Endothelial cell of umbilical vein (primary cell): Measurements from ENCODE around the gene NSUN7. TPM values are rescaled to one million over a fixed set of nuclear protein-coding genes. Genes with fewer than 3 reads are reported as not detected.

ENCODE experiments used
- BruUV-seq: library from RNA; stranded (reverse); fragments of 400-500 nt; replicated peaks from 2 replicates; lab custom pipeline; 2021; lab: Mats Ljungman, UMichigan
- CTCF ChIA-PET: fragments of 300-600, 350-600 bp; sonication (Branson Sonifier 250); formaldehyde crosslinking; loops from one replicate; lab custom pipeline; 2021; ENCODE audit warnings: antibody characterized with exemption, inconsistent platforms; lab: Charles Lee
- POLR2A ChIA-PET: fragments of 300-600, 350-600 bp; sonication (Branson Sonifier 250); formaldehyde crosslinking; loops from one replicate; lab custom pipeline; 2021; ENCODE audit warnings: antibody characterized with exemption, inconsistent platforms; lab: Charles Lee
- DNase-seq: peaks from one replicate; pipeline ENCODE4 v3.0.0-alpha.2; 2011; ENCODE audit warnings: low read depth, low spot score
- FAIRE-seq: peaks from 2 replicates; lab custom pipeline; 2011; peaks lifted over from hg19 to GRCh38; lab: Jason Lieb, UNC
- H2AFZ ChIP-seq: 2 replicates; pipeline ENCODE4 v1.6.0; 2012; ENCODE audit warnings: low read depth, low read length, control low read depth, inconsistent platforms
- H3K27ac ChIP-seq: 2 replicates; pipeline ENCODE4 v1.5.1; 2011; ENCODE audit warnings: low read depth, mild to moderate bottlenecking, control low read depth, low read length, moderate library complexity; ENCODE audit not compliant: insufficient read depth
- H3K27me3 ChIP-seq, 2 experiments: 2 replicates each; pipeline versions ENCODE4 v1.6.0 to v1.6.1; 2011; ENCODE audit warnings: low read length in 2 of 2, mixed read lengths in 1 of 2; ENCODE audit not compliant: control insufficient read depth in 2 of 2, insufficient read depth in 2 of 2
- H3K36me3 ChIP-seq, 2 experiments: 2 replicates in 1 of 2; 3 replicates in 1 of 2; pipeline ENCODE4 v1.5.1; 2011; ENCODE audit warnings: low read length in 2 of 2, mild to moderate bottlenecking in 1 of 2, moderate library complexity in 1 of 2; ENCODE audit not compliant: control insufficient read depth in 2 of 2, insufficient read depth in 2 of 2; ENCODE audit errors: extremely low read depth in 1 of 2
- H3K4me1 ChIP-seq: 3 replicates; pipeline ENCODE4 v1.5.1; 2011; ENCODE audit warnings: mild to moderate bottlenecking, low read length; ENCODE audit not compliant: control insufficient read depth, insufficient read depth; ENCODE audit errors: extremely low read depth
- H3K4me2 ChIP-seq: 2 replicates; pipeline ENCODE4 v1.6.1; 2011; ENCODE audit warnings: low read length, control low read depth, mixed read lengths; ENCODE audit not compliant: insufficient read depth
- H3K4me3 ChIP-seq, 3 experiments: fragments of 200-600 bp in 1 of 3; sonication (generic), shearing (Covaris generic) in 1 of 3; replicated peaks in 1 of 3; 2 replicates each; pipeline ENCODE4 v1.5.1; 2011 to 2016; ENCODE audit warnings: control low read depth in 3 of 3, low read length in 3 of 3, mild to moderate bottlenecking in 2 of 3, inconsistent platforms in 1 of 3, low read depth in 1 of 3, moderate library complexity in 1 of 3; ENCODE audit not compliant: insufficient read depth in 1 of 3
- H3K79me2 ChIP-seq: 2 replicates; pipeline ENCODE4 v1.6.0; 2012; ENCODE audit warnings: low read length, inconsistent platforms; ENCODE audit not compliant: control insufficient read depth, insufficient read depth
- H3K9ac ChIP-seq: replicated peaks from 2 replicates; pipeline ENCODE3; 2011; ENCODE audit warnings: low read length, control low read depth; ENCODE audit not compliant: insufficient read depth; ENCODE audit errors: extremely low read depth
- H3K9me1 ChIP-seq: replicated peaks from 3 replicates; pipeline ENCODE4 v1.6.0; 2011; ENCODE audit warnings: mild to moderate bottlenecking, low read length; ENCODE audit not compliant: control insufficient read depth, insufficient read depth; ENCODE audit errors: extremely low read depth
- H3K9me3 ChIP-seq: replicated peaks from 2 replicates; pipeline ENCODE4 v1.5.1; 2012; ENCODE audit warnings: low read length, inconsistent platforms; ENCODE audit not compliant: control insufficient read depth, insufficient read depth
- H4K20me1 ChIP-seq: replicated peaks from 2 replicates; pipeline ENCODE3; 2011; ENCODE audit warnings: mild to moderate bottlenecking, low read length; ENCODE audit not compliant: control insufficient read depth, insufficient read depth; ENCODE audit errors: extremely low read depth
- CTCF ChIP-seq, 2 donors: IDR thresholded peaks; 1 replicate in 1 of 2; 2 replicates in 1 of 2; pipeline ENCODE4 v1.5.1; 2011; ENCODE audit warnings: low read length in 2 of 2, mild to moderate bottlenecking in 2 of 2, moderate library complexity in 2 of 2, control low read depth in 1 of 2, inconsistent platforms in 1 of 2, low read depth in 1 of 2; ENCODE audit not compliant: insufficient read depth in 1 of 2; ENCODE audit errors: extremely low read depth in 1 of 2
- EZH2 ChIP-seq: IDR thresholded peaks from 2 replicates; pipeline ENCODE4 v1.6.1; 2012; ENCODE audit warnings: borderline replicate concordance, low read depth, mild to moderate bottlenecking, moderate library complexity, low read length, inconsistent platforms; ENCODE audit not compliant: severe bottlenecking
- FOS ChIP-seq: IDR thresholded peaks from 2 replicates; pipeline ENCODE4 v1.6.1; 2011; ENCODE audit warnings: mild to moderate bottlenecking, low read length, moderate library complexity, borderline replicate concordance; ENCODE audit not compliant: insufficient read depth
- GATA2 ChIP-seq: IDR thresholded peaks from 2 replicates; pipeline ENCODE4 v1.7.0; 2011; ENCODE audit warnings: low read depth, mild to moderate bottlenecking, moderate library complexity, mixed read lengths, low read length; ENCODE audit not compliant: insufficient read length, insufficient read depth
- JUN ChIP-seq: IDR thresholded peaks from 2 replicates; pipeline ENCODE4 v1.6.1; 2011; ENCODE audit warnings: borderline replicate concordance, low read depth; ENCODE audit not compliant: insufficient read length, insufficient read depth
- MYC ChIP-seq: IDR thresholded peaks from one replicate; pipeline ENCODE4 v1.6.1; 2011; ENCODE audit warnings: mild to moderate bottlenecking, low read depth, low read length
- POLR2A ChIP-seq: IDR thresholded peaks from 2 replicates; pipeline ENCODE4 v1.6.1; 2012; ENCODE audit warnings: low read depth, mild to moderate bottlenecking, control low read depth, low read length
- POLR2AphosphoS5 ChIP-seq: IDR thresholded peaks from 2 replicates; pipeline ENCODE4 v1.6.1; 2012; ENCODE audit warnings: low read depth, mild to moderate bottlenecking, control low read depth, low read length, moderate library complexity; ENCODE audit not compliant: insufficient read depth
- dilution Hi-C: fragments of 300-500 bp; cut with MboI; formaldehyde crosslinking; loops from one replicate; pipeline ENCODE4 v1.15.0; 2019; ENCODE audit warnings: low sequenced_read_pairs; ENCODE audit not compliant: extremely low pct_ligation_motif_present
- intact Hi-C: fragments of 100-400 bp; cut with micrococcal nuclease; formaldehyde crosslinking; loops from one replicate; pipeline ENCODE4 v1.10.0; 2022
- polyA plus RNA-seq, 4 experiments: library from polyadenylated mRNA; depleted of rRNA in 3 of 4; stranded (reverse) in 3 of 4; unstranded in 1 of 4; fragments of >200 nt; gene quantifications; 2 replicates each; pipeline versions ENCODE4 v1.2.1 to v1.2.3, GENCODE V29; 2011 to 2012; ENCODE audit warnings: missing spikeins in 1 of 4
- total RNA-seq: library from RNA; stranded (reverse); gene quantifications from 2 replicates; pipeline ENCODE4 v1.2.3, GENCODE V29; 2021
- TF ChIP-seq, protein P1 (sequence below): IDR thresholded peaks from 2 replicates; pipeline ENCODE4 v1.6.1; 2011; ENCODE audit not compliant: insufficient read depth, insufficient read length

The NSUN7 gene
- total and polyA plus RNA-seq, 2 donors (not counting 3 experiments of a cell fraction or from before 2014, with no cell fraction given) = 0.03 to 0.20 TPM

DNA sequence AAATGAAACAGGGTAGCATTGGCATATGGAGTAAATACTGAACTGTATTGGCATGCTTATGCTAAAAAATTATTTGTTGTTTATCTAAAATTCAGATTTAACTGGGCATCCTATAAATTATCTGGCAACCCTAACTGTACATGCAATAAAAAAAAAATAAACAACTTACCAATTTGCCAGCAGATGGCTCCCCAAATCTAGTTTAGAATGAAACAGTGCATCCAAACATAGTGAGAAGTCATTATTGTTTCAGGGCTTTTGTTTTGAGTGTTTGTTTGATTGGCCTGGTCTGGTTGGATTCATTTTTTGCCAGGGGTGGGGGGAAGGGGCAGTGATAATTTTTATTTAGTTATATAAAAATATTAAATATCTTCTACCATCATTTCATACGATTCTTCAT, 12.8 kb upstream of the NSUN7 start:
- Histone ChIP-seq H4K20me1 (no peaks in the 10 kb centered on the region), H3K4me2 (no peak overlapping the region), H3K27ac (no peak overlapping the region), H2AFZ (no peak overlapping the region), H3K9me1 (no peaks in the 10 kb centered on the region), H3K27me3 (peaks cover 0 to 4% of the 10 kb centered on the region in 2 experiments), H3K36me3 (no peaks in the 10 kb centered on the region), H3K4me3 (no peak overlapping the region), H3K4me1 (no peaks in the 10 kb centered on the region), H3K79me2 (no peaks in the 10 kb centered on the region), H3K9me3 (no peaks in the 10 kb centered on the region), H3K9ac (no peak overlapping the region)
- dilution Hi-C loops (no loop called here), intact Hi-C loops (loop anchor here (1.0 kb wide), 1 partner anchor 160 kb away; no protein-coding TSS in a partner anchor)
- CTCF ChIA-PET = interaction anchor here (2.4 kb wide), 1 partner anchor 161 kb away, joined by 18 read pairs; no protein-coding TSS in a partner anchor
- TF ChIP-seq, protein P1, sequence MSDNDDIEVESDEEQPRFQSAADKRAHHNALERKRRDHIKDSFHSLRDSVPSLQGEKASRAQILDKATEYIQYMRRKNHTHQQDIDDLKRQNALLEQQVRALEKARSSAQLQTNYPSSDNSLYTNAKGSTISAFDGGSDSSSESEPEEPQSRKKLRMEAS = no peak
- TF ChIP-seq FOS = no peak
- TF ChIP-seq CTCF (IDR thresholded peaks at IDR 0.05; ENCODE audit: extremely low read depth in 1 of 2, insufficient read depth in 1 of 2, low read depth in 1 of 2, low read length in 2 of 2) = no peak
- TF ChIP-seq POLR2A = no peak
- TF ChIP-seq JUN = no peak
- no peak for TF ChIP-seq GATA2
- no peak for TF ChIP-seq EZH2
- TF ChIP-seq POLR2AphosphoS5 = no peak
- TF ChIP-seq MYC = no peak
- FAIRE-seq (no peak), DNase-seq (peak; percentile 30)
- POLR2A ChIA-PET = no interaction called here
- BruUV-seq = no TSS peak
